Measurements from ENCODE around the gene GPR62. TPM values are rescaled to one million over a fixed set of nuclear protein-coding genes. Genes with fewer than 3 reads are reported as not detected.
A peak's percentile ranks its signal among the peaks of the same experiment; 100 is the strongest.
"Not testable (repeated sequence)": the region's sequence is repeated elsewhere in the genome, so short reads cannot be mapped to it uniquely, and the experiment has no call there.

The GPR62 gene
- total RNA-seq, 1 donor from 2014 or later, result 0.06 TPM

DNA sequence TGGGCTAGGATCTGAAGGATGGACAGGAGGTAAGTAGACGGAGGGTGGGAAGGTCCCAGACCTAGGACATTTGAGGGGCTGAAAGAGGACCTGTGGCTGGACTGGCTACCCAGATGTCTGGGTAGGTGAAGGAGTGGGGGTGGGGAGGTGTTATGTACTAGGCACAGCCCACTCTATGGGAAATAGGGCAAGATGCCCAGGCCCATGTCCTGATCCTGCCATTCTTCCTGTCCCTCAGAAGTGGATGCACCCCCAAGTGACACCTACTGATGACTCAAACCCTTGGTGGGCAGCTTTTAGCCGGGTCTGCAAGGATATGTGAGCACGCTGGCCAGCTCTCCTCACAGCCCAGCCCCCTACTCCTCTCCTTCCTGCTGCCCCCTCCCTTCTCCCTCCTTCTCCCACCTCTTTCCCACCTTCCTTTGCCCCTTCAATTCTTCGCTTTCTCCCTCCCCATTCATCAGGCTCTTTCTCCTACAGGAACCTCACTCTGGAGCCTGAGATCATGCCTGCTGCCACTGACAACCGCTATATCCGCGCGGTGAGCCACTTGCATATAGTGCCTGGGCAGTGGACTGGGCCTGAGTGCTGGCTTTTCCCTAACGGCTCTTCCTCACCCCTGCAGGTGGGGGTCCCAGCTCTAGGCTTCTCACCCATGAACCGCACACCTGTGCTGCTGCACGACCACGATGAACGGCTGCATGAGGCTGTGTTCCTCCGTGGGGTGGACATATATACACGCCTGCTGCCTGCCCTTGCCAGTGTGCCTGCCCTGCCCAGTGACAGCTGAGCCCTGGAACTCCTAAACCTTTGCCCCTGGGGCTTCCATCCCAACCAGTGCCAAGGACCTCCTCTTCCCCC is 33.3 kb downstream of the GPR62 start:
- DNase-seq (ENCODE audit: extremely low read depth, low read depth, low spot score), result no peak

DNA sequence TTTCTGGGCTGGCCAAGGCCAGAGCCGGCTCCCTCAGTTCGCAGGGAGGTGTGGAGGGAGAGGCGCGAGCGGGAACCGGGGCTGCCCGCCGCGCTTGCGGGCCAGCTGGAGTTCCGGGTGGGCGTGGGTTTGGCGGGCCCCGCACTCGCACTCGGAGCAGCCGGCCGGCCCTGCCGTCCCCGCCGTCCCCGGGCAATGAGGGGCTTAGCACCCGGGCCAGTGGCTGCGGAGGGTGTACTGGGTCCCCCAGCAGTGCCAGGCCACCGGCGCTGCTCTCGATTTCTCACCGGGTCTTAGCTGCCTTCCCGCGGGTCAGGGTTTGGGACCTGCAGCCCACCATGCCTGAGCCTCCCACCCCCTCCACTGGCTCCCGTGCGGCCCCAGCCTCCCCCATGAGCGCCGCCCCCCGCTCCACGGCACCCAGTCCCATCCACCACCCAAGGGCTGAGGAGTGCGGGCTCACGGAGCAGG is 35.4 kb downstream of the GPR62 start:
- DNase-seq (ENCODE audit: extremely low read depth, low read depth, low spot score), result not testable (repeated sequence)

- no peak for DNase-seq (ENCODE audit: extremely low read depth, low read depth, low spot score)
These were observed 37.0 kb downstream of the GPR62 start for GRCh38 chr3:51992017-51992682.

- not testable (repeated sequence) for DNase-seq (ENCODE audit: extremely low read depth, low read depth, low spot score)
These were observed 38.5 kb downstream of the GPR62 start for GRCh38 chr3:51993657-51994056.

DNA sequence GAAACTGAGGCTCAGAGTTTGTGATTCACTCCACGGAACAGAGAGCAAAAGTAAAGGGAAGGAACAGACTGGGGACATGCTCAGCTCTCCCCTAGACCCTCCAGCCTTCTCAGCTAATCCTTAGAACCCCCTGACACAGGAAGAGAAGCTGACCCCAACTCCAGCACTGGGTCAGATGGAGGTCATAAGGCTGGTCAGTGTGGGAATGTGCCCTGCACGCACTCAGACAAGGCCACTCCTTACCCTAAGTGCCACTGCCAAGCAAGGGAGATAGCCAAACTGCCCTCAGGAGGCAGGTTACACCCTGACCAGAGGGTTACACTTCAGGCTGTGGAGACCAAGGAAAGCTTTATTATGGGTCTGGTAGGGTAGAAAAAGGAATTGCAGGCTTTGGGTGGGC is 39.3 kb downstream of the GPR62 start:
- DNase-seq (ENCODE audit: extremely low read depth, low read depth, low spot score), result no peak

GRCh38 chr3:51995346-51996163 is 40.4 kb downstream of the GPR62 start, which contains the start of gene RPL29:
Gene RPL29 (minus strand): TSS chr3:51995895. CDS start chr3:51995461, 434 bp downstream.
- DNase-seq (ENCODE audit: extremely low read depth, low read depth, low spot score), result peak; percentile 80

GRCh38 chr3:51997172-51997571 is 42.0 kb downstream of the GPR62 start:
- no peak for DNase-seq (ENCODE audit: extremely low read depth, low read depth, low spot score)

DNA sequence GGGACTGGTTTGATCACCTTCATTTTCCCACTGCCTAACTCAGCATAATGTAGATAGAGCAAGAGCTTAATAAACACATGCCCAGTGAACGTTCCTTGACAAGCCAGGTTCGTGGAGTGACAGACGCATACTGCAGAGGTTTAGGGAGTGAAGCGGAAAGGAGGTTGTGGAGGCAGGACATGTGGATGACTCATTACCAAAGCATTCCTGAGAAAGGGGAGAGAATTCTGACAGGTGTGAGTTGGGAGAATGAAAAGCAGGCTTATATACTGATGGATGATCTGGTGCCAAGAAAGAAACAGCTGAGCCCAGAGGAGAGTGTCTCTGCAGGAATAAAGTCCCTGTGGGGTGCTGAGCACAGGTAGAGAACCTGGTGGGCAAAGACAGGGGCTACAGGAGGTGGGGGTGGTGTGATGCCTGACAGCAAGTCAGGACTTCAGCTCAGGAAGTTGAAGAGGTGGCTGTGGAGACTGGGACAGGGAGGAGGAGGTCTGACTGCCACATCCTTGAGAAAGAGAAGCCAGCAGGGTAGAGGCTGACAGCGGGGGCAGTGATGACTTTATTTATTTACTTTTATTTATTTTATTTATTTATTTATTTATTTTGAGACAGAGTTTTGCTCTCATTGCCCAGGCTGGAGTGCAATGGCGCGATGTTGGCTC is 42.9 kb downstream of the GPR62 start:
- no peak for DNase-seq (ENCODE audit: extremely low read depth, low read depth, low spot score)

DNA sequence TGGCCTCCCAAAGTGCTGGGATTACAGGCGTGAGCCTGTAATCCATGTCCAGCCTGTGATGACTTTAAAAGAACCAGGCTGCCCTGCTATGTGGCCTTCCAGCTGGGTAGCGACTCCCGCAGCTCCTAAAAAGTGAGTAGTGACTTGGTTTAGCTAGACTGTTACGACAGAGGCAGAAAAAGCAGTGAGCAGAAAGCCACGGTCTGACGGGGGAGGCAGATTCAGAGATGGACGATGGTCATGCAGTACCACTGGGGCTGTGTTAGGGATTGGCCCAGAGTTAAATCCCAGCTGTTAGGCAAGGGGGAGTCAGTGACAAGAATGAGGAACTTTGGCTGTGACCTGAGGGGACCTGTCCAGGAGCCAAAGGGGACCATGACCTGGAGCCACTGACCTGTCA is 43.6 kb downstream of the GPR62 start:
- DNase-seq (ENCODE audit: extremely low read depth, low read depth, low spot score), result no peak

DNA sequence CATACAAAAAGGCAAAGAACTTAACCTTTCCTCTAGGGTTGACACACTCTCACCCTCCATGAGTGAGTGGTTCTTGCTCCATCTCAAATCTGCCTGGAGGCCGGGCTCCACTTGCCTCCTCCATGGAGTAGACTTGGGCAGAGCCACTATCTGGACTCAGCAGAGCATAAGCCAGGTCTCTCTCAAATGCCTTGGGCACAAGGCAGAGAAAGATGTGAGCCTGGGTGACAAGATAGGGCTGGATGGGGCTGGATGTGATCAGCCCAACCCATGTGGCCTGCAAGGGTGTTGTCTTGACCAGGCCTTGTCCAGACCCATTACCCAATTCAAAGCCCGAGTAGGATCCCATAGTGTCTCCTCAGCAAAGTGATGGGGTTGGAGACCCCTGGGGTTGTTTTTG is 44.7 kb downstream of the GPR62 start:
- no peak for DNase-seq (ENCODE audit: extremely low read depth, low read depth, low spot score)

DNA sequence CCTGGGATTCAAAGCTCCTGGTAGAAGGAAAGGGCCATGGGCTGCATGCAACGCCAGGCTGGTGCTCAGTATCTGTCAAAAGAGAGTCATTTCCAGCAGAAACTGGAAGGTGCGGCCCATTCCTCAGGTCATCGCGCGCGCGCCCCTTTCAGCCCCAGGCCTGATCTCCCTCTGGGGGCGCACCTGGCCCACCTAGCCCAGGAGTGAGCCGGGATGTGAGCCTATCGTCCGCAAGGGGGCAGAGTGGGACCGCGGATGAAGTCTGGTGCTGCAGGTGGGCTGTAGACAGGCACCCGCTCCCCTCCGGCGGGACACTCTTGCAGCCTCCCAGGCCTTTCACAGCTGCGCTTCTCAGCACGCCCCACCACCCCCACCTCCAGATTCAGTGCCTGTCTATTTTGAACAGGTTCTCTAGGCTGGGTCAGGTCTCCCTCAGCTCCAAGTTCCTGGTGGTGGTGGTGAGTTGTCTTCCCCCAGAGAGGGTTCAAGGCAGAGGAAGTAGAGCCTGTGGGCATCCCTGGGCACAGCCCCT is 46.3 kb downstream of the GPR62 start:
- no peak for DNase-seq (ENCODE audit: extremely low read depth, low read depth, low spot score)

- no peak for DNase-seq (ENCODE audit: extremely low read depth, low read depth, low spot score)
These were observed 47.6 kb downstream of the GPR62 start for GRCh38 chr3:52002748-52003147.

- DNase-seq (ENCODE audit: extremely low read depth, low read depth, low spot score), result no peak
These were observed 49.1 kb downstream of the GPR62 start for GRCh38 chr3:52004163-52004787.

- DNase-seq (ENCODE audit: extremely low read depth, low read depth, low spot score), result no peak
These were observed 49.8 kb downstream of the GPR62 start for GRCh38 chr3:52004906-52005395.

- no peak for DNase-seq (ENCODE audit: extremely low read depth, low read depth, low spot score)
These were observed 50.4 kb downstream of the GPR62 start for GRCh38 chr3:52005571-52005986.

- DNase-seq (ENCODE audit: extremely low read depth, low read depth, low spot score), result no peak
These were observed 51.0 kb downstream of the GPR62 start for GRCh38 chr3:52006017-52006819.

- DNase-seq (ENCODE audit: extremely low read depth, low read depth, low spot score), result no peak
These were observed 51.6 kb downstream of the GPR62 start for GRCh38 chr3:52006820-52007133.

All from glomerular endothelial cell (primary cell).